GM18498 (cell line): Measurements from ENCODE around the gene SCFD2.
"Not testable (repeated sequence)": the region's sequence is repeated elsewhere in the genome, so short reads cannot be mapped to it uniquely, and the experiment has no call there.

Source experiments
- ATAC-seq: cut with Tn5 transposase; IDR thresholded peaks from one replicate; pipeline ENCODE4 v1.9.1; 2021; ENCODE audit warnings: mild to moderate bottlenecking, moderate library complexity; ENCODE audit not compliant: unreplicated experiment

Gene SCFD2

DNA sequence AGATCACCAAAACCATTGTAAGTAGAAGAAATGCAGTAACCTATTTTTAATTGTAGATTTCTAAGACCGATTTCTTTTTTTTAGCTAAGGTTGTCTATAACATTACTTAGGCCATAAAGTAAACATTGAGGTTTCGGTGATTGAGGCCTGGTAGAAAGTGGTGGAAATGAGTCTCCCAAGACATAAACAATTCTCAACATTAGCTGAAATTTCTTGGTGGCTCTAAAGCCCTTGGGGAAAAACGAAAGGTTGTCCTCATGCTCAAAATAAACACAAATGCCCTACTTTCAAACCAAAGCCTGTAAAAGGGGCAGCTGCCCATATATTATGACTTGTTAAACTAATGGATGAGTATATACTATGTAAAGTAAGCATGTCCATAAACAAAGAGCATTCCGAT, 98.8 kb downstream of the SCFD2 start:
- no peak for ATAC-seq

DNA sequence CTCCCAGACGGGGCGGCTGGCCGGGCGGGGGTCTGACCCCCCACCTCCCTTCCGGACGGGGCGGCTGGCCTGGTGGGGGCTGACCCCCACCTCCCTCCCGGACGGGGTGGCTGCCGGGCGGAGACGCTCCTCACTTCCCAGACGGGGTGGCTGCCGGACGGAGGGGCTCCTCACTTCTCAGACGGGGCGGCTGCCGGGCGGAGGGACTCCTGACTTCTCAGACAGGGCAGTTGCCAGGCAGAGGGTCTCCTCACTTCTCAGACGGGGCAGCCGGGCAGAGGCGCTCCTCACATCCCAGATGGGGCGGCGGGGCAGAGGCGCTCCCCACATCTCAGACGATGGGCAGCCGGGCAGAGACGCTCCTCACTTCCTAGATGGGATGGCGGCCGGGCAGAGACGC, 109.9 kb downstream of the SCFD2 start:
- not testable (repeated sequence) for ATAC-seq

DNA sequence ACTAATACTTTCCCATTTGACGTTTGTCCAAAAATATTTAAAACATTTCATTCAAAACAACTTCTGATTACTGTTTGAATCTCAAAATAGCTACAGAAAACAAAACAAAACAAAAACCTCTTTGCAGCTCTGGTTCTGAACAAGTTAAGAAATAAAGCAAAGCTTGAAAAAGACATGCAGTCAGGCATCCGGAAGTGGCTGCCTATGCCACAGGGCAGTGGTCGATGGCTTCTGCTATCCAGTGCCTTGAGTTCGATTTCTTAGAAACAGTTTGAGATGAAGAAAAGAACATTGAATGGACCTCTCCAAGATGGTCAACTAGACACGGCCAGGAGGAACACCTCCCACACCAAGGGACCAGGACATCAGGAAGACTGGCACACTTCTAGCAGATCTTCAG, 125.3 kb downstream of the SCFD2 start:
- no peak for ATAC-seq

DNA sequence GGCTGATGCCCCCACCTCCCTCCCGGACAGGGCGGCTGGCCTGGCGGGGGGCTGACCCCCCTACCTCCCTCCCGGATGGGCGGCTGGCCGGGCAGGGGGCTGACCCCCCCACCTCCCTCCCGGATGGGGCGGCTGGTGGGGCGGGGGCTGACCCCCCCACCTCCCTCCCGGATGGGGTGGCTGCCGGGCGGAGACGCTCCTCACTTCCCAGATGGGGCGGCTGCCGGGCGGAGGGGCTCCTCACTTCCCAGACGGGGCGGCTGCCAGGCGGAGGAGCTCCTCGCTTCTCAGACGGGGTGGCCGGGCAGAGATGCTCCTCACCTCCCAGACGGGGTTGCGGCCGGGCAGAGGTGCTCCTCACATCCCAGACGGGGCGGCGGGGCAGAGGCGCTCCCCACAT, 127.5 kb downstream of the SCFD2 start:
- ATAC-seq: not testable (repeated sequence)

DNA sequence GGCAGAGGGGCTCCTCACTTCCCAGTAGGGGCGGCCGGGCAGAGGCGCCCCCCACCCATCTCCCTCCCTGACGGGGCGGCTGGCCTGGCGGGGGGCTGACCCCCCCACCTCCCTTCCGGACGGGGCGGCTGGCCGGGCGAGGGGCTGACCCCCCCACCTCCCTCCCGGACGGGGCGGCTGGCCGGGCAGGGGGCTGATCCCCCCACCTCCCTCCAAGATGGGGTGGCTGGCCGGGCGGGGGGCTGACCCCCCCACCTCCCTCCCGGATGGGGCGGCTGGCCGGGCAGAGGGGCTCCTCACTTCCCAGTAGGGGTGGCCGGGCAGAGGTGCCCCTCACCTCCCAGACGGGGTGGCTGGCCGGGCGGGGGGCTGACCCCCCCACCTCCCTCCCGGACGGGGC, 128.1 kb downstream of the SCFD2 start:
- ATAC-seq: not testable (repeated sequence)

DNA sequence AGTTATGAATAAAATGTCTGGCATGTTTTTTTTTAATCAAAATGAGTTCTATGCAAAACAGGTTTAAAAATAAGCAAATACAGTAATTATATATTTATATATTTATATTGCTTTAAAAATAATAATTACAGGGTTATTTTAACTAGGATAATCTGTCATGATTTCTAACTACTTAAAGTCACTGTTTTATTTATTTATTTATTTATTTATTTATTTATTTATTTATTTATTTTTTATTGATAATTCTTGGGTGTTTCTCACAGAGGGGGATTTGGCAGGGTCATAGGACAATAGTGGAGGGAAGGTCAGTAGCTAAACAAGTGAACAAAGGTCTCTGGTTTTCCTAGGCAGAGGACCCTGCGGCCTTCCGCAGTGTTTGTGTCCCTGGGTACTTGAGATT, 129.2 kb downstream of the SCFD2 start:
- not testable (repeated sequence) for ATAC-seq

DNA sequence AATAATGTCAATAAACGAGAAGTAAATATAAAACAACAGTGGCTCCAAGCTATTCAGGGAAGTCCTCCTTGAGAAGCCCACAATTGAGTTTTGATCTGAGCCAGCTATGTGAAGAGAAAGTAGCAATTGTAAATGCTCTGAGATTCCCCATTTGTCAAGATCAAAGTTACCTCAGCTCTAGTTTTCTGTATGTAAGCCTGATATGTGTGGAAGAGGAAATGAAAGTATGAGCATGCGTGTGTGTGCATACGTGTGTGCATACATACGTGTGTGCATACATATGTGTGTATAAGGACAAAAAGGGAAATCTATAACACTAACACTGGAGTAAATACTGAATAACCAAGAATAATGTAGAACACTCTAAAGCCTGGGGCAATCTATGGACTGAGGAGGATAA, 130.3 kb downstream of the SCFD2 start:
- ATAC-seq: no peak

DNA sequence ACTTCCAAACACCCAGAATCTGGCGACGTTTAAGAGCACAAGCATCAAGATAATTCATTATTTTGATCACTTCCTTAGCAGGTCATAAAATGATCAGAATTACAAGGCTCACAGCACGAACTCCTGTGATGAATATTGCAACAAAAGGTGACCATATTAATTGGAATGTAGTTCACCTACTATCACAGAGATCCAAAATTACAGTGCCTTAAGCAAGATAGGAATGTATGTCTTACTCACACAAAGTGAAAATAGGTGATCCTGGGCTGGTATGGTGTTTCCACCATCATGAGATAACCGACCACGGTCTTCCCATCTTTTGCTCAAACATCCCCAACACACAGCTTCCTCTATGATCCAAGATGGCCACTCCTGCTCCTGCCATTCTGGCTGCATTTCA, 131.2 kb downstream of the SCFD2 start:
- no peak for ATAC-seq

DNA sequence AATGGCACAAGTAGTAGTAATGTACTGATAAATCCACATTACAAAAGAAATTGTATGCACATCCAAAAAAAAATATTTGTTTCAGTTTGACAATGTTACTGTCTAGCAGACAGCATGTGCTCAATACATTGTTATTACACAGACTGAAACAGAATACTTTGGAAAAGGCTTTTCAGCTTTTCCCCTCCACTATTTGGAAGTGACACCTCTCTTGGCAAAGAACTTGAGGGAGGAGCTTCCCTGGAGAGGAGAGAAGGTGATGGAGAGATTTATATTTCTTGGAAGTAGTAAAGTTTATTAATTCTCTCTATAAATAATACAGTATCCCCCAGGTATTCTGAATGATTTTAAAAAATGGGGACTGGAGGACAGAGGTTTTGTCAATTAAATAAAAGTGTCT, 131.8 kb downstream of the SCFD2 start:
- ATAC-seq: no peak

DNA sequence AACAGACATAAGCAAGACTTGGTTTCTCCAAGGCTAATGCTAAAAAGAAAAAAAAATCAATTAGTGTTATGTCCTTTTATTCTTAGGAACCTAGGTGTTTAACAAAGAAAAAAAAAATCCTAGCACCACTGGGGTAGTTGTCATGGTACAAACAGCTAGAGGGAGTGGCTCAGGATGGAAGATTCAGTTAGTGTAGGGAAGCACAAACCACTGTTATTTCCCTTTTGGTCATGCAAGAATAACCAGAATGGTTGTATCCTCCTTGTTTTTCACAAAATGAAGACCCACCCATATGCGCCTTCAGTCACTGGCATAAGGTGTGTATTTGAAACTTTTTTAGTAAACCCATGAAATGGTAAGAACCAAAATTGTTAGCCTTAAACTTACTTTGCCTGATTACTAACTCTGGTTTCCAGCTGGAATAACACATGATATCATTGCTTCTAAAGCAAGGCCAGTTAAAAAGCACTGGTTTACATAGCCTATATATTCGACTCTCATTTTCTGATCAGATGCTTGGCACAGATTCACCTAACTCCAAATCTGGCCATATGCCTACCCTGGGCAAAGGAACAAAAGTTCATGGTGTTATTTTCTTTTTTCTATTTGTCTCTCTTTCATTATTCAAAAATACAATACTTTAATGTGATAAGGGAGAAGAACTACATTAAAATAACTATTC, 132.6 kb downstream of the SCFD2 start:
- ATAC-seq: no peak

DNA sequence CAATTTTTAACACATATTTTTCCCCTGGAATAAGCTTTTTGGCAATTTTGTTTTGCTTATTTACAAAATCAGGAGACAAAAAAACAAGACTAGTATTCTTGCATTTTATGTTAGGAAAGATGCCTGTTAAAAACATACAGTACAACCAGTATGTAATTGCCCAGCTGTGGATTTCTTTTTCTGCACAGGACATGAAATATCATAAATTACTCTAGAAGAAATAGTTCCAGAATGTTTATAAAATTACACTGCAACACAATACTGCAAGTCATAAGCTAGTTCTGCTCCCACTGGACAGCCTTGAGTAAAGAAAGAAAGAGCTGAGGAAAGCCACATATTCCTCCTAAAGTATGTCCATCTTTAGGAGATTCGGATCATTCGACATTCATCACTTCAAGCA, 133.5 kb downstream of the SCFD2 start:
- no peak for ATAC-seq

DNA sequence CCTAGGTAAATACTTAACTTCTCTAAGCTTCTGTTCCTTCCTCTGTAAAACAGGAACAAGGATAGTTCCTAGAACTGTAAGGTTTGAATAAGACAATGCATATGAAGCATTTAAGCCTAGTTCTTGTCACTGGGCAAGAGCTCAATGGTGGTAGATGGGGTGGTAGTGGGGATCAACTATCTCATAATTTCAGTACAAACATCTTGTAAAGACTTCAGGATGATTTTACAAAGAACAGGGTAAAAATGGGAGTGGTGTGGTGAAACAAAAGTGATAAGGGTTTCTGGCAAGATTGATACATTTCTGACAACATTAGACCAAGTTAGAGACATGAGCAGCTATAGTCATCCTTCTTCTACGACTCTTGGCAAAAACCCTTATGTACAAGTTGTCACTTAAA, 137.8 kb downstream of the SCFD2 start:
- ATAC-seq: no peak

DNA sequence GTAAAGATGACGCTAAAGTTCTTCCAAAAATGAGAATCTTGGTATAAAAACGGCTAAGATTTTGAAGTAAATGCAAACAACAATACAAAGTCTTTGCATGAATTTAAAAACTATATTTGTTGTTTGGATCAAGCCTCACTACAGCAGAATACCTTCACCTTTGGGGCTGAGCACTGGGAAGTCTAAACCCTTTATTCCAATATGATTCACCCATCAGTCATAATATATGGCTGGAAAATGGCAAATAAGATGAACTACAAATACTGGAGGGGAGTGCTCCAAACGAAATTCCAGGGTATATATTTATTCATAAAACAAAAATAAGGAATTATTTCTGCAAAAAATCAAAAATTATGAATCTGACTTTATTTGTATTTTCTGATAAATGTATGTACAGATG, 138.4 kb downstream of the SCFD2 start:
- no peak for ATAC-seq

DNA sequence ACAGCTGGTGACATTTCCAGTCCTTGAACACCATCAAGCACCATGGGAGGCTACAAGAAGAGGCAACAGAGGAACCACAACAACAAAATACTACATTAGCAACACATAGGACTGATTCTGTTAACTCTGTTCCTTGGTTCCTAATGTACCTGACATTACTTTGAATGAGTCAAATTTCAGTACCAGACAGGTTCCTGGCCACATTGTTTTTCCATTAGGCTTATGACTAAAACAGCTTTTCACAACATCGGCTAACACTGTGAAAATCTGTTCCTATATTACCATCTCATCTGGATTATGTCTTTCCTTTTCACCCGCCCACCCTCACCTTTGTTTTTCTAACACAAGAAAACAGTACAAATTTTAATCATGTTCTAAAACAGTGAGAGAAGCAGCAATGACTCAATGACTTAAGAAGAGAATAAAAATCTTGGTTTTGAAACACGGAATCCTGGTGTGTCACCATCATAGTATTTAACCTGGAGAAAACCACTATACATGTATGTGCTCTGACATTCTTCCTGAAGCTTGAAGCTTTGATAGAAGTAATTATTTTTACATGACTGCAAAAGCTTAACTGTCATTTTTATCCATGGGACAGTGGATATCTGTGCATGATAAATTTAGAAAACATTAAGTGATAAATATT, 143.9 kb downstream of the SCFD2 start:
- ATAC-seq: no peak

DNA sequence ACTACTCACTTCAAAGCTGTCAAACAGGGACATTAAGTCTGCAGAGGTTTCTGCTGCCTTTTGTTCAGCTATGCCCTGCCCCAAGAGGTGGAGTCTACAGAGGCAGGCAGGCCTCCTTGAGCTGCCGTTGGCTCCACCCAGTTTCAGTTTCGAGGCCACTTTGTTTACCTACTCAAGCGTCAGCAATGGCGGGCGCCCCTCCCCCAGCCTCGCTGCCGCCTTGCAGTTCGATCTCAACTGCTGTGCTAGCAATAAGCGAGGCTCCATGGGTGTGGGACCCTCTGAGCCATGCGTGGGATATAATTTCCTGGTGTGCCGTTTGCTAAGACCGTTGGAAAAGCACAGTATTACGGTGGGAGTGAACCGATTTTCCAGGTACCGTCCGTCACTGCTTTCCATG, 146.7 kb downstream of the SCFD2 start:
- ATAC-seq: not testable (repeated sequence)

DNA sequence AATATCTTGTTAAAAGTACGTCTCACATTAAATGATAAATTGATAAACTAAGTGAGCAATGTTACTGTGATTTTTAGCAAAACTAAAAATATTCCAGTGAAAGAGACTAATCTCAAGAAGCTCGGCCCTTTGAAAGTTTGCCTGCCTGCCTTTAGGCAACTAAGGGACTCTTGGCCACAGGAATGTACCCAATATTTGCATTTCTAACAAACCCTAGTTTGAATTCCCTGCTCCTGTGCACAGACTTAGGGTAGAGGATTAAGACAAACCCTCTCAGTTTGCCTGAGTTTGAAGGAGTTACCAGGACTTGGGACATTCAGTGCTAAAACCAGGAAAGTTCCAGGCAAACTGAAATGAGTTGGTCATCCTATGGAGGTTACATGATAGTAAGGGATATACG, 157.1 kb downstream of the SCFD2 start:
- ATAC-seq: no peak

DNA sequence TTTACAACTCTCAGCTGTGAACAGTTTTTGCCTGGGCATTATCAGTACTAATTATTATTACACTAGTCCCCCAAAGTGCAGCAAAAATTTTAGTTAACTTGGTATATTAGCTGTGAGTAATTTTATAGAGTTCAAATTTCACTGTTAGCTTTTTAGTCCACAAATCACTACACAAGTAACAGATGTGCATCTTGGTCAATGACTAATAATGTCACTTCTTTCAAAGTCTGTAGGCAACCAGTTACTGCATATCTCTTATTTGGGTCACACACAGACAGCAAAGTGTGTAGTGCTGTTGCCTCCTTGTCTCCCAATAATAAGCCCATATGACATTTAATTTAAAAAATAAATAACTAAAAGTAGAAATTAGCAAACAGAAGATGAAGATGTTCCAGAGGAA, 159.9 kb downstream of the SCFD2 start:
- no peak for ATAC-seq

DNA sequence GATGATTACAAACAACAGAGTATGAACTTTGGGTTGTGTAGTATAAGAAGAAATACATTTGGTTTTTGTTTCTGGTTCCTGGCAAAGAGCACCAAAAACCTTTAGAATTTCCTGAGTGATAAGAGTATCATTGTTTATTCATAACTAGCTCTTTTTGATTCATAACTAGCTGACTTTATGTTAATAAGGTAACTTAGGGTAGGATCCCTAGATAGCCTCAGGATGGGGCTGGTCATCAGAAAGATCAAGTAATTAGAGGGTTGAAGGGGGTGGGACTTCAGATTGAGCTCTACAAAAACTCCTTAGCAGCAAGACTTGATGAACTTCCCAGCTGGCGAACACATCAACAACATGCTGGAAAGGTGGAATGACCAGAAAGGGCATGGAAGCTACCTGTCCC, 166.5 kb downstream of the SCFD2 start:
- ATAC-seq: no peak

DNA sequence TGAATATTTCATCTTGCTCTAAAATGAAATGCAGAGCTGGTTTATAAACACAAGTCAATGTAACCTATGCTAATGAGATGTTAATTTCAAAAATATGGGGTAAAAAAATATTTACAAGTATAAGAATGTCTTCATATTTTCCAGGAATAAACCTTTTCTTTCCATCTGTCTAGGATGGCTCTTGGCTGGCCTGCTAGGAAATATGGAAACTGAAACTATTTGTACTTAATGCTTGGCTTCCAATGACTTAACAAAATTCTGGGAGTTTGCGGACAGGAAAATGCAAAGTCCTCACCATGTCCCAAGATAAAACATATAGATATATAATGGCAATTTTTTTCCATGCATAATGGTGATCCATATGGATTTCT, 168.1 kb downstream of the SCFD2 start:
- no peak for ATAC-seq

DNA sequence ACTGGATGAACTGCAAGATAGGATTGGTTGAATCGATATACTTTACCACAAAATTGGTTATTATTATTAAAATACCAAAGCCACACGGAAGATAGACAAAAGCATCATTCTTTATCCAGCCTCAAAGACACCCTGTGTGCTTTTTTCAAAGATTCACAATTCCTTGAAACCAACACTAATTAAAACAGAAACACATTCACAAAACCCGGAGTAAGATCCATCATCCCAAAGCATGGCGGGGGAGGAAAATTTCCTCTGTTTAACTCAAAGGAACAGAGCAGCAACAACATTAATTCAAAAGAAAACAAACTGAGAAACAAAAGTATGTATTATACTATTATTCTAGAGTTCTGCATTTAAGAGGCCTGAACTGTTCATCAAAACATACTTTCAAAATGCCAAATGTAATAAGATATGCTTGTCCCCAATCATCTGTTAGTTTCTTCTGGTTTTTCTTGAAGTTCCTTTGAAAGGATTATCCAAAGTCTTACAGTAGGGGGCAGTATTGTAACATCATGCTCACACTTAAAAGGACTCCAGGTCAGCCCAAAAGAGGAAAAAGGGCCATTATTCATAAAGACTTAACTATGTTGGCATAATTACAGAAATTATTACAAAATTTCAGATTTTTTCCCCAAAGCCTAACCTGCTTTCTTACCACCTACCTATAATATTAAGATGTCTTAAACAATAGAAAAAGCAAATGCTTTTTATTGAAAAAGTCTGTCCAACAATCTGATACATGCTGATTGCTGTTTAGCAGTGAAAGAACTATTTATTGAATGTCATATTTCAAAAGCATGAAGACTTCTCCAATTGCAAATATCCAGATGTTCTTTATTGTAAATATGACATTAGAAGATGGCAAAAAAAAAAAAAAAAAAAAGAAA, 168.7 kb downstream of the SCFD2 start:
- ATAC-seq: peak; percentile 69

DNA sequence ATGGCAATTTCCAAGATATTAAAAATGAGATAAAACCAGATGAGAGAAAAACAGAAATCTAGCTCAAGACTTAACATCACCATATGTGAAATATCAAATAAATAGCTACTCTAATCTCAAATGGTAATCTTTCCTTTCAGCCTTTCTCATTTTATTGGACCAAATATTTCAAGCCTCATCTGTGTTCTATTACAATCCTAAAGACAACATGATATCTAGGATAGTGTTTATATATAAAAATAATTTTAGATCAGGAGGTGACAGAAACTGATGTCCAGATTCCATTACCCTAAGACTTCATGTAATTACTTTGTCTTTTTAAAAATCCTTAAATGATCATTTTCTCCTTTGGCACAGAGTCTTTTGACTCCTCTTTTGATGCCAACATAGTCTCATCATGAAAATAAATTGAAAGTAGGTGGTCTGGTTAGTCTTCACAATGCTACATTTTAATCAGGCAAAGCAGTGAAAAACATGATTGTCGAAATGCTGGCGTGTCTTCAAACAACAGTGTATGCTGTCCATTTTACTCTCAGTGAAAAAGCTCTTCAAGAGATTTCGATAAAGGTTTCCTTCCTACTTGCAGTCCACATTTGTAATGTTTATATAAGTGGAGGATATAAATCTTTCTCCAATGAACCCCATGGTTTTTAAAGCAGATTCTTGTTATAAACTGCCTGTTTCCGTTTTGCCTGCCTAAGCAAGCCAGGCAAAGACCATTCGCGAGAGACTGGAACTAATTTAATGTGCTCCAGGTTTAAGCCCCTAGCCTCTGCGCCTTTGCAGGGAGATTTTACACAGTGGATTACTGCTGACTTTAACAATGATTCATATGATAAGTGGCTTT, 169.8 kb downstream of the SCFD2 start:
- ATAC-seq: no peak
